IMR-90 (cell line): ENCODE data around the gene TMPRSS6. TPM values are rescaled to one million over a fixed set of nuclear protein-coding genes. Genes with fewer than 3 reads are reported as not detected.

Experiments used
- ATAC-seq: fragments of 200-7000 bp; cut with Tn5 transposase; 2 replicates; pipeline ENCODE4 v1.9.1; 2020; ENCODE audit warnings: low read depth, mild to moderate bottlenecking, moderate library complexity
- BruUV-seq: library from RNA; stranded (reverse); fragments of 400-500 nt; replicated peaks from 2 replicates; lab custom pipeline; 2021; lab: Mats Ljungman, UMichigan
- CTCF ChIA-PET: fragments of 300-600 bp; formaldehyde crosslinking; extraction: SDS; loops from one replicate; lab custom pipeline; 2021; ENCODE audit warnings: antibody characterized with exemption; lab: Yijun Ruan, JAX
- POLR2A ChIA-PET: fragments of 300-600 bp; sonication (Branson Sonifier 250); formaldehyde crosslinking; loops from one replicate; lab custom pipeline; 2022; ENCODE audit warnings: antibody characterized with exemption; ENCODE audit not compliant: unreplicated experiment; lab: Charles Lee
- DNase-seq: peaks from one replicate; pipeline ENCODE4 v3.0.0; 2013
- H2AFZ ChIP-seq: replicated peaks from 2 replicates; pipeline ENCODE3; 2013; ENCODE audit warnings: low read length, mild to moderate bottlenecking; ENCODE audit not compliant: poor library complexity
- H2AK5ac ChIP-seq: 2 replicates; pipeline ENCODE4 v1.6.1; 2013; ENCODE audit warnings: low read depth, low read length, inconsistent platforms
- H2AK9ac ChIP-seq: replicated peaks from 2 replicates; pipeline ENCODE3; 2013; ENCODE audit warnings: mild to moderate bottlenecking, low read depth, low read length, moderate library complexity; ENCODE audit not compliant: poor library complexity
- H2BK120ac ChIP-seq: 2 replicates; pipeline ENCODE4 v1.6.1; 2013; ENCODE audit warnings: low read depth, low read length, inconsistent platforms
- H2BK15ac ChIP-seq: 3 replicates; pipeline ENCODE4 v1.6.1; 2013; ENCODE audit warnings: low read depth, low read length, inconsistent platforms
- H2BK20ac ChIP-seq: 2 replicates; pipeline ENCODE4 v1.6.1; 2013; ENCODE audit warnings: low read depth, mild to moderate bottlenecking, inconsistent platforms, low read length, moderate library complexity
- H2BK5ac ChIP-seq: 2 replicates; pipeline ENCODE4 v1.6.1; 2013; ENCODE audit warnings: mild to moderate bottlenecking, low read depth, low read length, inconsistent platforms; ENCODE audit not compliant: poor library complexity, severe bottlenecking
- H3K14ac ChIP-seq: replicated peaks from 2 replicates; pipeline ENCODE4 v1.6.1; 2013; ENCODE audit warnings: low read depth, low read length, inconsistent platforms
- H3K18ac ChIP-seq: 2 replicates; pipeline ENCODE4 v1.6.1; 2013; ENCODE audit warnings: low read depth, low read length, control low read depth
- H3K23ac ChIP-seq: 2 replicates; pipeline ENCODE4 v1.6.1; 2013; ENCODE audit warnings: low read depth, low read length, inconsistent platforms
- H3K27ac ChIP-seq: 2 replicates; pipeline ENCODE4 v1.5.1; 2013; ENCODE audit warnings: mild to moderate bottlenecking, control low read depth, low read length; ENCODE audit not compliant: insufficient read depth
- H3K27me3 ChIP-seq: 2 replicates; pipeline ENCODE4 v1.6.1; 2013; ENCODE audit warnings: low read length; ENCODE audit not compliant: control insufficient read depth, insufficient read depth
- H3K36me3 ChIP-seq: 2 replicates; pipeline ENCODE4 v1.6.1; 2013; ENCODE audit warnings: low read length, mixed read lengths; ENCODE audit not compliant: control insufficient read depth, insufficient read depth
- H3K4ac ChIP-seq: 2 replicates; pipeline ENCODE4 v1.6.1; 2013; ENCODE audit warnings: low read depth, low read length, inconsistent platforms
- H3K4me1 ChIP-seq: 2 replicates; pipeline ENCODE4 v1.6.1; 2013; ENCODE audit warnings: low read length, mixed read lengths; ENCODE audit not compliant: control insufficient read depth, insufficient read depth
- H3K4me2 ChIP-seq: 2 replicates; pipeline ENCODE4 v1.6.1; 2013; ENCODE audit warnings: low read depth, mild to moderate bottlenecking, control low read depth, low read length, moderate library complexity
- H3K4me3 ChIP-seq: 2 replicates; pipeline ENCODE4 v1.5.1; 2013; ENCODE audit warnings: low read depth, mild to moderate bottlenecking, control low read depth, low read length, moderate library complexity; ENCODE audit not compliant: insufficient read depth
- H3K56ac ChIP-seq: 2 replicates; pipeline ENCODE4 v1.6.1; 2013; ENCODE audit warnings: low read length, inconsistent platforms; ENCODE audit not compliant: insufficient read depth; ENCODE audit errors: extremely low read depth
- H3K79me1 ChIP-seq, 2 experiments: 2 replicates each; pipeline ENCODE4 v1.6.1; 2013; ENCODE audit warnings: low read length in 2 of 2, inconsistent platforms in 1 of 2, low read depth in 1 of 2
- H3K9ac ChIP-seq: 2 replicates; pipeline ENCODE4 v1.6.1; 2013; ENCODE audit warnings: low read depth, low read length, control low read depth
- H3K9me1 ChIP-seq: 2 replicates; pipeline ENCODE4 v1.6.1; 2013; ENCODE audit warnings: low read length, inconsistent platforms; ENCODE audit not compliant: insufficient read depth
- H3K9me3 ChIP-seq: 2 replicates; pipeline ENCODE4 v1.6.1; 2013; ENCODE audit warnings: low read length; ENCODE audit not compliant: control insufficient read depth, insufficient read depth
- H4K20me1 ChIP-seq: 2 replicates; pipeline ENCODE4 v1.6.1; 2013; ENCODE audit warnings: low read length, inconsistent platforms; ENCODE audit not compliant: insufficient read depth
- H4K5ac ChIP-seq: 2 replicates; pipeline ENCODE4 v1.6.1; 2013; ENCODE audit warnings: mild to moderate bottlenecking, low read depth, low read length, control low read depth
- H4K8ac ChIP-seq, 2 experiments: 2 replicates each; pipeline ENCODE4 v1.6.1; 2013; ENCODE audit warnings: low read depth in 2 of 2, low read length in 2 of 2, control low read depth in 1 of 2, inconsistent platforms in 1 of 2
- H4K91ac ChIP-seq: 2 replicates; pipeline ENCODE4 v1.6.1; 2013; ENCODE audit warnings: low read depth, low read length, inconsistent platforms; ENCODE audit not compliant: insufficient read depth
- BHLHE40 ChIP-seq: fragments of 150-350 bp; IDR thresholded peaks from 2 replicates; pipeline ENCODE4 v1.6.1; 2016; ENCODE audit warnings: mild to moderate bottlenecking, low read depth, low read length
- CHD1 ChIP-seq: IDR thresholded peaks from 2 replicates; pipeline ENCODE4 v1.6.1; 2012; ENCODE audit warnings: low read depth, low read length, improper control_type of control experiment
- CTCF ChIP-seq: conservative IDR thresholded peaks from 2 replicates; pipeline ENCODE4 v1.5.1; 2012; ENCODE audit warnings: mild to moderate bottlenecking, low read depth, low read length, improper control_type of control experiment
- ELK1 ChIP-seq: fragments of 150-350 bp; IDR thresholded peaks from 2 replicates; pipeline ENCODE4 v1.6.1; 2016; ENCODE audit warnings: low read depth, mild to moderate bottlenecking, low read length, moderate library complexity, borderline replicate concordance
- FOS ChIP-seq: fragments of 150-350 bp; IDR thresholded peaks from 2 replicates; pipeline ENCODE4 v1.6.1; 2016; ENCODE audit warnings: low read depth, low read length
- MXI1 ChIP-seq: IDR thresholded peaks from 2 replicates; pipeline ENCODE4 v1.6.1; 2012; ENCODE audit warnings: low read depth, mild to moderate bottlenecking, low read length, moderate library complexity, borderline replicate concordance
- POLR2A ChIP-seq: IDR thresholded peaks from 2 replicates; pipeline ENCODE4 v1.6.1; 2012; ENCODE audit warnings: mild to moderate bottlenecking, low read depth, low read length
- RCOR1 ChIP-seq: IDR thresholded peaks from 2 replicates; pipeline ENCODE4 v1.6.1; 2012; ENCODE audit warnings: mild to moderate bottlenecking, low read length, improper control_type of control experiment; ENCODE audit not compliant: insufficient replicate concordance
- RFX5 ChIP-seq: IDR thresholded peaks from 2 replicates; pipeline ENCODE4 v1.8.0; 2012; ENCODE audit warnings: low read depth, mild to moderate bottlenecking, low read length, moderate library complexity
- SMC3 ChIP-seq: fragments of 150-350 bp; IDR thresholded peaks from 2 replicates; pipeline ENCODE4 v1.6.1; 2016; ENCODE audit warnings: low read depth, mild to moderate bottlenecking, antibody characterized with exemption, low read length, moderate library complexity
- USF2 ChIP-seq: fragments of 150-350 bp; IDR thresholded peaks from 2 replicates; pipeline ENCODE4 v1.6.1; 2017; ENCODE audit warnings: mild to moderate bottlenecking, antibody characterized with exemption, low read length, low read depth
- WGBS, 2 experiments: methylation state at CpG; one replicate each; pipeline versions ENCODE4 v1.1.5 to v1.1.7; 2013; ENCODE audit warnings: missing lambda C conversion rate in 2 of 2; ENCODE audit not compliant: insufficient read length in 1 of 2; ENCODE audit errors: extremely low coverage in 2 of 2; 5-methylcytosine and 5-hydroxymethylcytosine counted together
- dilution Hi-C: fragments of 300-500 bp; cut with HindIII; formaldehyde crosslinking; loops from one replicate; pipeline ENCODE4 v1.14.3; 2018; ENCODE audit warnings: low sequenced_read_pairs; ENCODE audit not compliant: unreplicated experiment
- in situ Hi-C: fragments of 300-500 bp; cut with MboI; formaldehyde crosslinking; loops from 3 replicates; pipeline ENCODE4 v1.14.3; 2019; ENCODE audit warnings: low sequenced_read_pairs, inconsistent platforms, mixed read lengths
- intact Hi-C: fragments of 100-400 bp; cut with micrococcal nuclease; formaldehyde crosslinking; loops from 2 replicates; pipeline ENCODE4 v1.10.0; 2022
- polyA plus RNA-seq, 3 experiments: library from polyadenylated mRNA; depleted of rRNA; stranded (reverse); fragments of >200 nt; gene quantifications; 2 replicates each; pipeline ENCODE4 v1.2.3, GENCODE V29; 2012; ENCODE audit warnings: low replicate concordance in 1 of 3
- total RNA-seq: library from RNA; depleted of rRNA; stranded (reverse); fragments of >200 nt; gene quantifications from 2 replicates; pipeline ENCODE4 v1.2.3, GENCODE V29; 2012

Gene TMPRSS6
- total and polyA plus RNA-seq, 2 of the 4 experiments (the other 2 are of a cell fraction), result not detected

GRCh38 chr22:37123649-37124048, 14.1 kb upstream of the TMPRSS6 start:
- Histone ChIP-seq H3K56ac (no peak overlapping the region), H2AK9ac (no peak overlapping the region), H3K27ac (no peak overlapping the region), H3K14ac (no peak overlapping the region), H3K27me3 (peaks cover 60% of the 10 kb centered on the region), H3K9ac (no peak overlapping the region), H3K18ac (no peak overlapping the region), H3K36me3 (no peaks in the 10 kb centered on the region), H3K79me1 (no peaks in the 10 kb centered on the region), H2BK20ac (no peak overlapping the region), H3K9me3 (no peaks in the 10 kb centered on the region), H3K4me3 (no peak overlapping the region), H3K4ac (no peak overlapping the region), H3K9me1 (no peaks in the 10 kb centered on the region), H4K5ac (no peak overlapping the region), H4K8ac (no peak overlapping the region), H3K4me1 (peaks cover 3% of the 10 kb centered on the region; the same call in 1 of the 2 replicates), H2BK15ac (no peak overlapping the region), H4K91ac (no peak overlapping the region), H2AK5ac (no peak overlapping the region), H3K4me2 (no peak overlapping the region), H3K23ac (no peak overlapping the region), H2AFZ (no peak overlapping the region), H4K20me1 (no peaks in the 10 kb centered on the region), H2BK120ac (no peak overlapping the region), H2BK5ac (no peak overlapping the region)
- POLR2A ChIA-PET, result no interaction called here
- in situ Hi-C loops, result no loop called here
- BruUV-seq, result no TSS peak
- DNase-seq (no peak), ATAC-seq (no peak)
- intact Hi-C loops, result no loop called here
- no peak for TF ChIP-seq POLR2A
- TF ChIP-seq BHLHE40, result no peak
- TF ChIP-seq FOS, result no peak
- TF ChIP-seq USF2, result no peak
- no peak for TF ChIP-seq CTCF
- TF ChIP-seq MXI1, result no peak
- no peak for TF ChIP-seq CHD1
- no peak for TF ChIP-seq SMC3
- no peak for TF ChIP-seq RCOR1
- TF ChIP-seq ELK1, result no peak
- TF ChIP-seq RFX5, result no peak
- dilution Hi-C loops, result no loop called here
- WGBS, 2 experiments, result 45% methylated on average over 3 of the region's 7 CpGs; no CpG with 5 or more reads in 1 of the 2 experiments
- CTCF ChIA-PET, result no interaction called here
